Neuron (in vitro differentiated cells): ENCODE data around the gene FRMD4B.
"Not testable (repeated sequence)": the region's sequence is repeated elsewhere in the genome, so short reads cannot be mapped to it uniquely, and the experiment has no call there.

Experiments used
- H2AFZ ChIP-seq: one replicate; pipeline ENCODE4 v1.6.1; 2013; ENCODE audit warnings: low read depth, mild to moderate bottlenecking, inconsistent platforms, low read length, moderate library complexity
- H3K27me3 ChIP-seq: one replicate; pipeline ENCODE4 v1.6.1; 2013; ENCODE audit warnings: low read length; ENCODE audit not compliant: insufficient read depth
- H3K36me3 ChIP-seq: one replicate; pipeline ENCODE4 v1.6.1; 2013; ENCODE audit warnings: low read length; ENCODE audit not compliant: insufficient read depth
- H3K4me1 ChIP-seq: one replicate; pipeline ENCODE4 v1.6.1; 2013; ENCODE audit warnings: low read length; ENCODE audit not compliant: insufficient read depth
- H3K4me3 ChIP-seq: 2 replicates; pipeline ENCODE4 v1.5.1; 2013; ENCODE audit warnings: mild to moderate bottlenecking, low read length, moderate library complexity
- H3K9me3 ChIP-seq: one replicate; pipeline ENCODE4 v1.6.1; 2013; ENCODE audit warnings: low read length

FRMD4B gene

DNA sequence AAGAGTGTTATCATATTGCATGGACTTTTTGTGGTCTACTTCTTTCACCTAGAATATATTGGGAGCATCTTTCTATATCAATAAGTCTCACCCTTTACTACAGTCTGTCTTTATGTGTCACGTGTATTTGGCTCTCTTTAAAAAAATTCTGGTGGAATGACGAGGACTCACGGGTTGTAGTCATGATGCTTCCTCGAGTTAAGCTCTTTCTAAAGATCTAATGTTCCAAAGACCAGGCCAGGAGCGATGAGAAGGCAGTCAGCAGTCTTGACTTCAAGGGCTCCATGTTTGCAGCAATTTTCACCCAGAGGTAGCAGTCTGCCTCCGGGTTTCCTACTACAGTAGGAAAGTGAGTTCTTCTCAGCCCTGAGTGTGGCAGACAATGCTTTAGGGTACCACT is 88.9 kb downstream of the FRMD4B start:
- no peak overlapping the region for H3K4me3 ChIP-seq
- H3K27me3 ChIP-seq, result no peaks in the 10 kb centered on the region
- H2AFZ ChIP-seq, result no peak overlapping the region
- H3K36me3 ChIP-seq, result no peaks in the 10 kb centered on the region
- no peaks in the 10 kb centered on the region for H3K9me3 ChIP-seq
- peaks cover 29% of the 10 kb centered on the region for H3K4me1 ChIP-seq

DNA sequence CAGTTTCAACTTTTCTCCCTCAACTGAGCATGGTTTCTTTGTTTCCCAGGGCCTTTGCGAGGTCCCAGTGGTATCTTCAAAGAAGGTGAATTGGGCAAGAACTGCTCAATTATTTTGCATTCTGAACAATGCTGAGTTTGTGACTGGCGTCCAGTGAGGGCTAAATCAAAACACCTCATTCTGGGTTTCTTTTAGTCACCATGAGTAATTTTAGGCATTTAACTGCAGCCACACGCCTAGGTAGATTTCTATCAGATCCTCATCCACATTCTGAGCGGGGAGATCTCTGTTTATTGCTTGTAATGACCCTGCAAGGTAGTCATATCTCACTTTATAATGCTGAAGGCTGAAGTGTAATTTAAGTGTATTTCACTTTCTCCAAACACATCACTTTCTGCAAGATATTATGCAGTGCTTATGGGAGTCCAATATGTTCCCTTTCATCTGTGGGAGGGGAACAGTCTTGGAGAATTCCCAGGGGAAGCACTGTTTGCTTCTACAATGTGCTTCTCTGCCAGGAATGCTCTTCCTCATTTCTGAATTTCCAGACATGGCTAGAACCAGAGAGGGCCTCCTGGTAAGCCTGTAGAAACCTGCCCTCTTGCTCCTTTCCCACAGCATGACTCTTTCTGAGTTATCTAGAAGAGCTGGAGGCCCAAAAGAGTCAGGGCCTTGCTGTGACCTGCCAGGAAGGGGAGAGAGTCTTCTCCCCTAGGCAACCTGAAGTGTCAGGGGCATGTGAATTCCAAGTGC is 91.7 kb downstream of the FRMD4B start:
- Histone ChIP-seq H3K9me3 (no peaks in the 10 kb centered on the region), H2AFZ (no peak overlapping the region), H3K4me3 (no peak overlapping the region), H3K27me3 (no peaks in the 10 kb centered on the region), H3K36me3 (no peaks in the 10 kb centered on the region), H3K4me1 (peaks cover 30% of the 10 kb centered on the region)

DNA sequence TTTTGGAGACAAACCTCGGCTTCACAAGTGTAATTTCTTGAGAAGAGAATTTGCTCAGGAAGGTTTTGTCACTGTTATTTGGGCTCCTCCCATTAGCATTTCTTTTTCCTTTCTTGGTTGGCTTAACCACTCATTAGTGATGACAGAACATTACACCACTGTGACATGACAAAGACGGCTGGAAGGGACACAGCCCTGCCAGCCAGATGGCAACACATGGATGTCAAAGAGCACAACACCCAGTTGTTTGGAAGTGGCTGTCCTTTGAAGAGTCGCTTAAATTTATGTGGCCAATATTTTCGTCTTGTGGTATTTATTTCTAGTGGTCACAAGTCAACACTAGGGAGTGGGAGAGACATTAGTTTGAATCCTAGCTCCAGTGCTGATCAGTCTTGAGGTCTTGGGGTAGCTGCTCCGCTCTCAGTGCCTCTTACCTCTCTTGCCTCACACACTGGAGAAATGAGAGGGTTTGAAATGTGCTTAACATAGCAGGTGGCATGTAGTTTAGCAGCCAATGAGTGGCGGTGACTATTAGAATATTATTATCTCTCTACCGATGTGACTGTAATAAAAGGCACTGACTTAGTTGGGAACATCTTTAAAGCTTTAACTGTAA is 92.8 kb downstream of the FRMD4B start:
- Histone ChIP-seq H3K36me3 (no peaks in the 10 kb centered on the region), H3K27me3 (no peaks in the 10 kb centered on the region), H3K9me3 (no peaks in the 10 kb centered on the region), H2AFZ (no peak overlapping the region), H3K4me1 (peaks cover 41% of the 10 kb centered on the region), H3K4me3 (no peak overlapping the region)

DNA sequence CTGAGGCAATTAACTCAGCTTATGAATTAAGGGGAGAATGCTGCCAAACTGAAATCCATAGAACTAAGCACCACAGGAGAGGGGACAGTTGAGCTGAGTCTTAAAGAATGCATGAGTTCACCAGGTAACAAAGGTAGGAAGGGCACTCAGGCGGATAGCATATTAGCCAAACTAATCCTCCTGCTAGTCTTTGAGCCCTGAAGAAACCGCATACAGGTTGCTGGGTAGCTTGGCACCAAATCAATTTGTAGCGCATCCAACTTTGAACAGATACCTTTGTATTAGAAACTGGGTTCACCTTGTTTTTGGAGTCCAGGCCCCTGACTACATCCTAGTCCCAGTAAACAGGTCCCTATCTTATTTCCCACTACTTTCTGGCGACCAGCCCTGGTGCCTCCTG is 93.7 kb downstream of the FRMD4B start:
- H3K4me3 ChIP-seq, result no peak overlapping the region
- no peaks in the 10 kb centered on the region for H3K27me3 ChIP-seq
- no peaks in the 10 kb centered on the region for H3K9me3 ChIP-seq
- H3K4me1 ChIP-seq, result peaks cover 50% of the 10 kb centered on the region
- H2AFZ ChIP-seq, result no peak overlapping the region
- H3K36me3 ChIP-seq, result no peaks in the 10 kb centered on the region

DNA sequence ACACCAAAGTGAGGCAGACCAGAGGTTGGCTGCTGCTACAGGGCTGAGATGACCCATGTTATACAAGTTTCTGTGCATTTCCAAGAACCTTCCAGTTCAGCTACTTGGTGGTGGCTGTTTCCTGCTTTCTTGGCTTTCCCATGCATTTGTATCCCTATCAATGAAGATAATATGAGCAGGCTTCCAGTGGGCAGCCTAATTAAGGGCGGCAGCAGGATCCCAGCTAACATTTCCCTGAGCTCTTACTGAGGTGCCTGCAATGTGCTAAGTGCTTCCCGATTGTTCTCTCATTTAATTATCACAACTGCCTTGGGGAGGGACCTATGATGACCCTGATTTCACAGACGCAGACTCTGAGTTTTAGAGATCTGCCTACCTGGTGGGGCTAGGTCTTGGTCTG is 95.5 kb downstream of the FRMD4B start:
- no peaks in the 10 kb centered on the region for H3K9me3 ChIP-seq
- H3K36me3 ChIP-seq, result no peaks in the 10 kb centered on the region
- no peaks in the 10 kb centered on the region for H3K27me3 ChIP-seq
- no peak overlapping the region for H3K4me3 ChIP-seq
- peaks cover 38% of the 10 kb centered on the region for H3K4me1 ChIP-seq
- H2AFZ ChIP-seq, result no peak overlapping the region

DNA sequence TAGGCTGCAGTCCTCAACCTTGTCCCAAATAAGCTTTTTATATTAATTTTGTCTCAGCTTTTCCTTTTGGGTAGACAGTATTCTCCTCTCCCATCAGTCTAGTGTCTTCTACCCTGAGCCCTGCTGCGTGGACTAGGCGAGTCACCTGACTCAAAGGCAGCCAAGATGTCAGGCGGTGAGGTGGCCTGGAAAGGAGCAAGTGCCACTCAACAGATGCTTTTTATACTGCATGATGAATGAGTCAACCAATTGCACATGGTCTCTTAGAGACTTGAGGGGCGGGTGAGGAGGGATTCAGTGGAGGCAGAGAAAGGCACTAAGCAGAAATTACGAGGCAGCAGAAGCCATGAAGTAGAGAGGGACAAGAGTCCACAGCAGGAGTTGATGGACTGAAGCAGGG is 95.9 kb downstream of the FRMD4B start:
- peaks cover 37% of the 10 kb centered on the region for H3K4me1 ChIP-seq
- no peaks in the 10 kb centered on the region for H3K9me3 ChIP-seq
- no peaks in the 10 kb centered on the region for H3K36me3 ChIP-seq
- H3K27me3 ChIP-seq, result no peaks in the 10 kb centered on the region
- H3K4me3 ChIP-seq, result no peak overlapping the region
- H2AFZ ChIP-seq, result no peak overlapping the region

DNA sequence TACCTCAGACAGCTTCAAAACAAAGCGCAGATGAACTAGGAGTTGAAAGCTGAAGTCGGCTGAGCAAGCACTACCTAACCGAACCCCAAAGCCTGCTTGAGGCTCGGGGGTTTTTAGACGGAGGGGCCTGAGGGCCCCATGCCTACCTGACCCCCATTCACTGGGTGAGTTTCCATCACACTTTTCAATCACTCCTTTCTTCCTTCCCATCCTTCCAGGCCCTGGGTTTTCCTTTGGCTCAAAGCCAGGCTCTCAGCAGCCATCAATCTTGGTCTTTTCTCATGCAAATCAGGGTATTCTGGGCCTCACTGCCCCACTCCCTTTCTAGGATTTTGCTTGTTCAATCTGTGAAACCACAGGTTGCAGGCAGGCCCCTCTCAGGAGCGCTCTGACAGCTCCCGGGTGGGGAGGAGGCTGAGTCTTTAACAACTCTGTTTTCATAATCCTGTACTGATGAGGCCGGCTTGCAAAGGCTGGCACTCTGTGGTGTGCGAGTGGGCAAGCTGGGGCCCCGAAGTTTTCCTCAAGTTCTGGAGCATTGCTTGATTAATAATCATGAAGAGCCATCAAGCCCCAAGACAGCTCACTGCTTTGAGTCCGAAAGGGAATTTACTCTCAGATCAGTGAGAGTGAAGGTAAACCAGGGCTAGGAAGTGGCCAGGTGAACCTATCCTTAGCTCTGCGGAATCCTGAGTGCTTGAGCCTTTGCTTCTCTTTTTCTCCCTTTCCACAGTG is 97.6 kb downstream of the FRMD4B start:
- Histone ChIP-seq H3K27me3 (no peaks in the 10 kb centered on the region), H2AFZ (peak overlapping the region; percentile 81), H3K4me1 (peaks cover 33% of the 10 kb centered on the region), H3K36me3 (no peaks in the 10 kb centered on the region), H3K9me3 (no peaks in the 10 kb centered on the region), H3K4me3 (peak overlapping the region; percentile 41)

DNA sequence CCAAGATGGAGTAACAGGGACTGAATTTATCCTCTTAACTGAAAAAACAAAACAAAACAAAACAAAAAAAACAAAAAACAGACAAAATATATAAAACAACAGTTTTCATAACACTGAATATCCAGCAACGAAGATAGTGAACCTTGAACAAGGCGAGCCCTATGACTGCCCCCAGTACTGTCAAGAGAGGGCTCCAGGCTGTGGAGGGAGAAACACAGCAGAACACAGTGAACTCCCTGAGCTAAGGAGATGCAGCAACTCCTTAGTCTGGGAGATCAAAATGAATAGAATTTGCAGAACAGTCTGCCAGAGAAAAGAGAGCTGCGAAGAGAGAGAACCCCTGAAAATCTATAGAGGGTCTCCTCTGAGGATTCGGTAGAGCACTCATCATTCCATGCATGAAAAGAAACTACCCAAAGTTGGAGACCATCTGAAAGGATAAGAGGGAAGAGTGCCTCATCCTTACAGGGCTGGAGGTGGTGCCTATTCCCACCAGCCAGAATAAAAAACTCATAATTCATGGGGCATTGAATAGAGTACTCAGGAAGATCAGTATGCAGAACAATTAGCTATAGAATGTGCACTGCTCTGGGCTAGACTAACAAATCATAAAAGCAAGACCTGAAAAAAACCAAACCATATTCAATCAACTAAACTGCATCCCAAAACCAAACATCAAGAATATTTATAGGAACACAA is 101.8 kb downstream of the FRMD4B start:
- no peak overlapping the region for H2AFZ ChIP-seq
- H3K36me3 ChIP-seq, result no peaks in the 10 kb centered on the region

DNA sequence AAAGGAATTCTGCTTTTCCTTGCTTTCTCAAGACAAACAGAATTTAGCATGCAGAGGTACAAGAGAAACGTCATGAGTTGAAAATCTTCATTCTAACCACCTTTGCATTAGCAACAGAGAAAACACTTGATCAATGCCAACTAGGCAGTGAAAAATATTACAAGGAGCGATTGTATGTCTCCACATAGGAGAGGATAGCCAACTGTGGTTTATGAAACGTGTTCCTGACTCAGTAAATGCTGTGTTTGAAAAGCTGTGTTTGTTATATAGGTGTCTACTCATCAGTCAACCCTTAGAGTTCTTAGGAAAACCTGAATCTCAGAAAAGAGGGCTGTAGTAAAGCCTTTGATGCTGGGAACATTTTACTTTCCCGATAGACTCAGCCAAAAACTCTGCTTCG is 102.4 kb downstream of the FRMD4B start:
- H3K36me3 ChIP-seq, result no peaks in the 10 kb centered on the region
- H3K4me1 ChIP-seq, result peaks cover 19% of the 10 kb centered on the region
- no peak overlapping the region for H3K4me3 ChIP-seq
- no peaks in the 10 kb centered on the region for H3K27me3 ChIP-seq
- no peaks in the 10 kb centered on the region for H3K9me3 ChIP-seq
- H2AFZ ChIP-seq, result no peak overlapping the region

More for the DNA sequence above, 101.8 kb downstream of the FRMD4B start:
- Histone ChIP-seq H3K4me3 (no peak overlapping the region), H3K9me3 (no peaks in the 10 kb centered on the region), H3K27me3 (no peaks in the 10 kb centered on the region), H3K4me1 (peaks cover 24% of the 10 kb centered on the region)

DNA sequence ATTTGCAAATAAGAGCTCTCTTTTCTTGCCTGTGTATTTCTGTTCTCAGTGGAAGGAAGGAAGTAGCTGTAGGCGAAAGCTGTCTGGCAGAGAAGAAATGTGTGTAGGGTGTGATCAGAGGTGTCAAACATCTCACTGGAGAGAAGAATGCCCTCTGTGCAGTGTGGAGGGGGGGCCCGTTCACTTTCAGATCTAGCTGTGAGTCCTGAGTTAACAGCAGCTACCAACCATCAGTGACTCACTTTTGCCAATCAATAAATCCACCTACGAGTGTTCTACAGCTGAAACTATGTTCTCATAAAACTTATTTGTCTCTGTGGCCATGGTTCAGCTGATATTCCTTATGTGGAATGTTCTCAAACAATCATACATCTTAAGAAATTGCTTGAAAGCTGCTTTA is 103.7 kb downstream of the FRMD4B start:
- Histone ChIP-seq H3K9me3 (no peaks in the 10 kb centered on the region), H2AFZ (no peak overlapping the region), H3K36me3 (no peaks in the 10 kb centered on the region), H3K4me3 (no peak overlapping the region), H3K4me1 (peaks cover 6% of the 10 kb centered on the region), H3K27me3 (no peaks in the 10 kb centered on the region)

DNA sequence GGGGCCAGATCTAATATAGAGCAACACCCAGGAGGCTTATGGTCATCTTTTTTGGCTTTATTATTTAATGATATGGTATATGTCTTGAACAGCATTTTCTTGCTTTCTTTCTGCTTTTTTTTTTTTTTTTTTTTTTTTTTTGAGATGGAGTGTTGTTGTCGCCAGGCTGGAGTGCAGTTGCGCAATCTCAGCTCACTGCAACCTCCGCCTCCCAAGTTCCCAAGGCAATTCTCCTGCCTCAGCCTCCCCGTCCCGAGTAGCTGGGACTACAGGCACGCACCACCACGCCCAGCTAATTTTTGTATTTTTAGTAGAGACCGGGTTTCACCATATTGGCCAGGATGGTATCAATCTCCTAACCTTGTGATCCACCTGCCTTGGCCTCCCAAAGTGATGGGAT is 108.5 kb downstream of the FRMD4B start:
- not testable (repeated sequence) for H3K36me3 ChIP-seq, H3K27me3 ChIP-seq, H3K4me3 ChIP-seq, H2AFZ ChIP-seq, H3K4me1 ChIP-seq, H3K9me3 ChIP-seq

DNA sequence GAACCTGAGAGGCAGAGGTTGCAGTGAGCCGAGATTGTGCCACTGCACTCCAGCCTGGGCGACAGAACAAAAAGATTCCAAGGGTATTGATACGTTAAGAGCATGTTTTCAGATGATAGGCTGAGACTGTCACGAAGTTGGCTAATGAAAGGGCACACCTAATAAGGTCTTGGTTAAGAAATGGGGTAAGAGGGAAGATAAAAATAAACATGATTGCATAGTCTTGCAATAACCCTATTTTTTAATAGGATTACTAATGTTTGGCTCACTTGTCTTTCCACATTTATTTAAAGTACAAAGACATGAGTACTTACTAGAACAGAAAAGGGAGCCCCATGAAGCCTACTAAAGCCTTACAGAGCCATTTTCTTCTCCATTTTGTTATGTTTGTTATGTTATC is 109.0 kb downstream of the FRMD4B start:
- no peaks in the 10 kb centered on the region for H3K9me3 ChIP-seq
- H2AFZ ChIP-seq, result no peak overlapping the region
- no peak overlapping the region for H3K4me3 ChIP-seq
- H3K27me3 ChIP-seq, result no peaks in the 10 kb centered on the region
- peaks cover 4% of the 10 kb centered on the region for H3K4me1 ChIP-seq
- H3K36me3 ChIP-seq, result no peaks in the 10 kb centered on the region

DNA sequence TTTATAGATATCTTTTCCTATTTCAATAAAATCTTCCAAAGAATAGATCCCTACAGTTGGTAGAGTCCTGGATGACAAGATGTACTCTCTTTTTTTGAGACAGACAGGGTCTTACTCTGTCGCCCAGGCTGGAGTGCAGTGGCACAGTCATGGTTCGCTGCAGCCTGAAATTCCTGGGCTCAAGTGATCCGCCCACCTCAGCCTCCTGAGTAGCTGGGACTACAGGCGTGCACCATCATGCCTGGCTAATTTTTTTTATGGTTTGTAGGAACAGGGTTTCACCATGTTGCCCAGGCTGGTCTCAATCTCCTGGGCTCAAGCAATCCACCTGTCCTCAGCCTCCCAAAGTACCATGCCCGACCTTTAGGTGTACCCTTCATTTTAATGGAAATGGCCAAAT is 109.7 kb downstream of the FRMD4B start:
- not testable (repeated sequence) for H3K9me3 ChIP-seq, H2AFZ ChIP-seq

More for the DNA sequence above, 109.7 kb downstream of the FRMD4B start:
- not testable (repeated sequence) for H3K4me3 ChIP-seq, H3K36me3 ChIP-seq, H3K4me1 ChIP-seq, H3K27me3 ChIP-seq
